ENCODE results near the gene RAB1A.

RAB1A gene

DNA sequence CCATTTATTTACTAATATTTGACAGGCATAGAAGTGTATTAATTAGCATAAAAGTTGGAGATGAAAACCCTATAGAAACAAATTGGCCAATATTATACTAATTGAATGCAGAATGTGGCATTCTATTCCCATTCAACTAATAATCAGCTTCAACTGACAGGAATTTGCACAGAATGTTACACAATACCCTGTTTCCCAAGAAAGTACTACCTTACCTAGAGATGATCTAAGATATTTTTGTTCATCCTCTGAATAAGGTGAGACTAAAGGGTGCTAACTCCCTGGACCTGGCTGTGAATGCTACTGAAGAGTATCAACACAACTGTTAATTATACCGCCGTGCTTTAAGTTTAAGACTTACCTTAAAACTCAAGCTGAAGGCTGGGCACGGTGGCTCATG, 44.8 kb downstream of the RAB1A start:
- DNase-seq = no peak

DNA sequence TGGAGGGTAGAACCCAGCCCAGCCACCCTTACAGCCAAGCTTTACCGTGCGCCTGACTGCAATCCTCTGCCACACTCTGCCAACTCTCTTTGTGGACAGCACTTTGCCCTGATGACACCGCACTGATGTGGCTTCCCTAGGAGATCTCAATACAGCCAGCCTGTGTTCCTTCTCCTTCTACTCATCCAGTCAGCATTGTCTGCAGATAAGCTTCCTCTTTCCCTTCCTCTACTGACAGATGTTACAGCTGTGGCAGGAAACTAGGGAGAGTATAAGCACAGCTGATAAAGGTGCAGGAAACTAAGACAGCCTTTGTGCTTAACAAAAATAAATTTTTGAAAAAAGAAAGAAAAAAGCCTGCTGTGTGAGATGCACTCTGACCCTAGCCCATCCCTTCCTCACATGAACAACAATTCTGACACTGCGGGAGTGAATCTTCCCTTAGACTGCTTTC, 48.6 kb downstream of the RAB1A start:
- no peak for DNase-seq

GRCh38 chr2:65079017-65079416, 50.9 kb downstream of the RAB1A start:
- no peak for DNase-seq

- no peak for DNase-seq
Measured at GRCh38 chr2:65077898-65078297, 52.0 kb downstream of the RAB1A start.

GRCh38 chr2:65076345-65076710, 53.6 kb downstream of the RAB1A start:
- no peak for DNase-seq

- no peak for DNase-seq
Measured at GRCh38 chr2:65075605-65076344, 54.1 kb downstream of the RAB1A start.

- DNase-seq = no peak
Measured at GRCh38 chr2:65075176-65075575, 54.7 kb downstream of the RAB1A start.

- no peak for DNase-seq
Measured at GRCh38 chr2:65073879-65074565, 55.9 kb downstream of the RAB1A start.

DNA sequence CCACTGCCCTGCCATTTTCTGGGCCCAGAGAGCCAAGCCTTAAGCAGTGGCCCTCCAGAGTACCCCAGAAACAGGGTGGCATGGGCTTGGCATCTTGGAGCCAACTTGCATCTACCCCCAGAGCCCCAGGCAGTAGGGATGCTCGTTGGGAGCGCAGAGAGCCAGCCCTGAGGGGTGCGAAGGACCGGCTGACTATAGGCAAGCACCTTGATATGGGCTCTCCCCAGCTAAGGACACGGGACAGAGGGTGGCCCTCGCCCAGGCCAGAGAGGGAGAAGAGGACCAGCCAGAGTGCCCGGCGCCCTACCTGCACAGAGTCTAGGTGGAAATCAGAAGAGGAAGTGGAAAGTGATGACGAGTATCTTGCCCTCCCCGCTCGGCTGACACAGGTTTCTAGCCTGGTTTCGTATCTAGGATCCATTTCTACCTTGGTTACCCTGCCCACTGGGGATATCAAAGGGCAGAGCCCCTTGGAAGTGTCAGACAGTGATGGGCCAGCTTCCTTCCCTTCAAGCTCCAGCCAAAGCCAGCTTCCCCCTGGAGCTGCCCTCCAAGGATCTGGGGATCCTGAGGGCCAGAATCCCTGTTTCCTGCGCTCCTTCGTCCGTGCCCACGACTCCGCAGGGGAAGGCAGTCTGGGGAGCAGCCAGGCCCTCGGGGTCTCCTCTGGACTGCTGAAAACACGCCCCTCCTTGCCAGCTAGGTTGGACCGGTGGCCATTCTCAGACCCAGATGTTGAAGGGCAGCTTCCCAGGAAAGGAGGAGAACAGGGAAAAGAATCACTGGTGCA, 57.5 kb downstream of the RAB1A start:
- no peak for DNase-seq

DNA sequence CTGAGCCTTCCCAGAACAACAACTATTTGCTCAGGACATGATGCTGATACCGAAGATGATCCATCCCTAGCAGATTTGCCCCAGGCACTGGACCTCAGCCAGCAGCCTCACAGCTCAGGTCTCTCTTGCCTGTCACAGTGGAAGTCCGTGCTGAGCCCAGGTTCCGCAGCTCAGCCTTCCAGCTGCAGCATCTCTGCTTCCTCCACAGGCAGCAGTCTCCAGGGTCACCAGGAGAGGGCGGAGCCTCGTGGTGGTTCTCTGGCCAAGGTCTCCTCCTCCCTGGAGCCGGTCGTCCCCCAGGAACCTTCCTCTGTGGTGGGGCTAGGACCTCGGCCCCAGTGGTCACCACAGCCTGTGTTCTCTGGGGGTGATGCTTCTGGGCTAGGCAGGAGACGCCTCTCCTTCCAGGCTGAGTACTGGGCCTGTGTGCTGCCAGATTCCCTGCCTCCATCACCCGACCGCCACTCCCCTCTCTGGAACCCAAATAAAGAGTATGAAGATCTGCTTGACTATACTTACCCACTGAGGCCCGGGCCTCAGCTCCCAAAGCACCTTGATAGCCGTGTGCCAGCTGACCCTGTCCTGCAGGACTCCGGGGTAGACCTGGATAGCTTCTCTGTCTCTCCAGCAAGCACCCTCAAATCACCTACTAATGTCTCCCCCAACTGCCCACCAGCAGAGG, 58.3 kb downstream of the RAB1A start:
- DNase-seq = no peak

DNA sequence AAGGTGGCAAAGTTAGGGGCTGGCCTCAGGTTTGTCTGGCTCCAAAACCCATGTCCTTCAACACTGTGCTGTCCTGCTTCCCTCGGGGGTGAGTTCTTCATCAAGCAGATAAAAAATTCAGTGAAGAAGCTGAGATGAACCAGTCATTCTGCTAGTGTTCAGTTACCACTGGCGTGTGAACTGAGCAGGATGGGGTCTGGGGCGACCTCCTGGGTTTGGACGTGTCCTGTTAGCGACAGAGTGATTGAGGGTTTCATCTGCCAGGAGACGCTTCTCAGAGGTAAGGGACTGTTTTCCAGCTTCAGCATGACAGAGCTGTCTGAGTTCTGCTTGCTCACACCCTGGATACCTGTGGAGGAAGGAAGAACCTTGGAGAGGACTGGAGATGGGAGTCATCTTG, 59.0 kb downstream of the RAB1A start:
- no peak for DNase-seq

DNA sequence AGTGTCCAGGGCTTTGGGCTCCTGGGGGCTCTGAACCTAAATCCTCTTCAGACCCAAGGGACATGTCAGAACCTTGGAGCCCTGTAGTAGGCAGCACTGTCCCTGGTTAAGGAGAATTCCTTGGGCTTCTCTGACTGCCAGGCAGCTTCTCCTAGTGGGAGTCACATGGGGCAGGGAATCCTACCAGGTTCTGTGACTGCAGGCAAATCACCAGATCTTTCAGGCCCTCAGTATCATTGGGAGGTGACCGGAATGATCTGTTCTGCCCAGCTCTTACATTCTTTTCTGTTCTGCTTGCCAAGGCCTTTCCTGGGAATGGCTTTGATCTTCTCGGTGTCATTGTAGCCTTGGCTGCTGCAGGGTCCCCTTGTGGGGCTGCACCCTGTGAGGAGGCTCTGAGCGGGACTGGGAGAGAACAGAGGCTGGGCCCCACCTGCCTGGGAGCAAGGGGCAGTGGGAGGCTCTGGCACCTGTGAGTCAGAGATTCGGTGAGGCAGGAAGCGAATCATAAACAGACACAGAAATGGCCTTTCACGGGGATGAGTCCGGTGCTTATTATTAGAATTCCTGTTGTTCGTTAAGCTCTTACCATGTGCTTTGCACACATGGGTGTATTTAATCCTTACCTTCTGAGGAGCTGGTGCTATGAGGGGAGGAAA, 59.6 kb downstream of the RAB1A start:
- no peak for DNase-seq

GRCh38 chr2:65069439-65069824, 60.5 kb downstream of the RAB1A start:
- no peak for DNase-seq

- no peak for DNase-seq
Measured at GRCh38 chr2:65067806-65068553, 61.9 kb downstream of the RAB1A start.

DNA sequence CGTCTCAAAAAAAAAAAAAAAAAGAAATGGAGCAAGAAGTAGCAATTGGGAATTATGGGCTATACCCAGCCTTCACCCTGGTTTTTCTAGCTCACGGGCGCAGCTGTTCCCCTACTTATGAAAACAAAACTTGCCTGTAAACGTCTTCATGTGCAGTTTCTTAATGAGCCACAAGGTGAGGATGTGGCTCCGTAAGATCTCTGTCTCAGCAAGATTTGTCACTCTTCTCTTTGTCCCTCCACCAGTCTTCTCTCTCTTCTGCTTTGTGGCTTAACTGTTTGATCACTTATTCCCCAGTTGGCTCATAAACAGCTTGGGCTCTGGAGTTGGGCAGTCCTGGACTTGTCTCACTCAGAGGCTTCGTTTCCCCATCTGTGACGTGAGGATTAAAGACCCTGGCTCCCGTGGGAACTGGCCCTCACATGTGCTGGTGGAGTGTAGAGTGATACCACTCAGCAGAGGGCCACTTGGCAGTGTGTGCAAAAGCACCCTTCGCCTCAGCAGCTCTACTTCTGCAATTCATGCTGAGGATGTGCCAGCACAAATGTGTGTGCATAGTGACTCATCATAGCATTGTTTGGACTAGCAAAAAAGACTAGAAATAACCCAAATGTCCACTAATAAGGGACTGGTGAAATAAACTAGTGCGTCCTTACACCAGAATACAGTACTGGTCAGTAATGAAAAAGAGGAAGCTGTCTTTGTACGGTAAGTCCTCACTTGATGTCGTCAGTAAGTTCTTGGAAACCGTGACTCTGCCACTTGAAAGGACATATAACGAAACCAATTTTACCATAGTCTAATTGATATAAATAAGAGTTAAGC, 65.0 kb downstream of the RAB1A start:
- peak; percentile 80 for DNase-seq

DNA sequence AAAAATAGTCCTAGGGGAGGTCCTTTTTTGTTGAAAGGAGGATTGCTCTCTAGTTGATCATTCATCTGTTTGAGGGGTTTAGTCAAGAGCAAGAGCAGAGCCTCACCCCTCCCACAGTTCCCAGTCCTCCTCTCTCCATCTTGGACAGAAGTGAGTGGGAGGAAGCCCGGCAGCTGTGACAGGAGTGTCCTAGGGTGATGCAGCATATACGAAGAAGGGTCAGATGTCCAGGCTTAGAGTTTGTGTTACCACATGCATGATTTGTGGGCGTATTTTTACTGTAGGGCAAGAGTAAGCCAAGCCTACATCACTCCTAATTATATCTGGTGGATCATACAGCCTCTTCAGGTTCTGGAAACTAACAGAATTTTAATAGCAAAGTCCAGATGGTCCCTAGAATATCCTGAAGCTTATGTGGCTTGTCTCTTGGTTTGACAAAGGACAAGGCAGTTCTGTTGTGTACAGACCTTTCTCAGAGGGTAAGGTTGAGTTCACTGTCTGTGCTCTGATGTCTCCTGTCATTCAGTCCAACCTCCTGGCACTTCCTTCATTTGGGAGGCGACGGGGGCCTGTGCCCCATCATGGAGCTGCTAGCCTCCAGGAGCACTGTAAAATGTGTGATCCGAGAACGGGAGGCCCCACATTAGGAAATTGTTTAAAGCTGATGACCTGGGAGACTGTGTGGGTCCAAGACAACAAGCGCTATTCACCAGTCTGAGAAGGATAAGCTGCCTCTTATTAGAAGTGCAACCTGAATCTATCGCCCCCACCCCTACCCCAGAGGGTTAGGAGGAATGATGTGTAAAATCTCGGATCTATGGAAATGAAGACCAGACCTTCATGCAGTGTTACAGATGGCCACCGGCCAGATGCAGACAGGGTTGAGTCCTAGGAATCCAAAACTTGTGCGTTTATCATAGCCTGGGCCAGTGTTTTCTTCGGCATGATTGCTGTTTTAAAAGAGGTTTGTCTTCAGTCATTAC, 66.8 kb downstream of the RAB1A start:
- DNase-seq = no peak

DNA sequence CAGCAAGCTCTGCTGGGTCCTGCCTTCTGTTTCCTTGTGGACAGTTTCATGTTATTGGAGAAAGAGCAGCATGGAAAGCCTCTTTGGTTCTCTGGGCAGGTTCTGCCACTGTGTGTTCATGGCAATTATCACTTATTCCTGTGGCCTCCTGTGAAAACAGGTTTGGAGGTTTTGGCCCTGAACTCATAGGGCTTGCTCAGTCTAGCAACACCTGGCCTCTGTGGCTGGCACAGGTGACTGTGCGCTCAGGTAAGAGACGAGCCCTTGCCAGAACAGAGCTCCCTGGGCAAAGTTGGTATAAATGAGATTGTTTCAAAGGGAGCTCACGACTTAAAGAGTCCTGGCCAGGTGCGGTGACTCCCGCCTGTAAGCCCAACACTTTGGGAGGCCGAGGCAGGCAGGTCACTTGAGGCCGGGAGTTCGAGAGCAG, 68.0 kb downstream of the RAB1A start:
- DNase-seq = peak; percentile 62

GRCh38 chr2:65061146-65061909, 68.6 kb downstream of the RAB1A start:
- no peak for DNase-seq

GRCh38 chr2:65059071-65059470, 70.8 kb downstream of the RAB1A start:
- no peak for DNase-seq

Measured in NCI-H2029 (cell line).